GM12878 (cell line): Measurements from ENCODE around the gene NECTIN1. TPM values are rescaled to one million over a fixed set of nuclear protein-coding genes. Genes with fewer than 3 reads are reported as not detected.

ENCODE experiments used
- ATAC-seq: fragments of 200-7000 bp; cut with Tn5 transposase; 3 replicates; pipeline ENCODE4 v1.9.1; 2020; ENCODE audit warnings: mild to moderate bottlenecking, moderate library complexity
- BruUV-seq: library from RNA; stranded (reverse); fragments of 400-500 nt; replicated peaks from 2 replicates; lab custom pipeline; 2021; lab: Mats Ljungman, UMichigan
- CTCF ChIA-PET: fragments of 300-600 bp; sonication (Branson Sonifier 250); formaldehyde crosslinking; extraction: SDS; loops from one replicate; lab custom pipeline; 2021; ENCODE audit warnings: inconsistent platforms; lab: Yijun Ruan, JAX
- POLR2A ChIA-PET: fragments of 350-600 bp; formaldehyde crosslinking; extraction: SDS; loops from one replicate; lab custom pipeline; 2021; ENCODE audit warnings: inconsistent platforms; lab: Charles Lee
- RAD21 ChIA-PET: fragments of 300-600 bp; sonication (Branson Sonifier 250); formaldehyde crosslinking; loops from one replicate; lab custom pipeline; 2023; ENCODE audit warnings: antibody characterized with exemption; ENCODE audit not compliant: unreplicated experiment; lab: Charles Lee
- SMC1A ChIA-PET: fragments of 300-600 bp; sonication (Branson Sonifier 250); formaldehyde crosslinking; loops from one replicate; lab custom pipeline; 2023; ENCODE audit not compliant: unreplicated experiment, uncharacterized antibody; lab: Charles Lee
- DNase-seq: peaks from one replicate; pipeline ENCODE4 v3.0.0-alpha.2; 2011; ENCODE audit warnings: low read depth, low spot score
- FAIRE-seq: peaks from 3 replicates; lab custom pipeline; 2011; peaks lifted over from hg19 to GRCh38; lab: Jason Lieb, UNC
- H2AFZ ChIP-seq: 2 replicates; pipeline ENCODE4 v1.6.0; 2011; ENCODE audit warnings: low read depth, low read length, control low read depth; ENCODE audit not compliant: control insufficient read depth
- H3K27ac ChIP-seq: 2 replicates; pipeline ENCODE4 v1.5.1; 2011; ENCODE audit warnings: control low read depth; ENCODE audit not compliant: control insufficient read depth, insufficient read depth
- H3K27me3 ChIP-seq, 2 experiments: replicated peaks in 1 of 2; 2 replicates each; pipeline versions ENCODE4 v1.6.0 to v1.6.1; 2011; ENCODE audit warnings: low read length in 1 of 2; ENCODE audit not compliant: control insufficient read depth in 2 of 2, insufficient read depth in 2 of 2
- H3K36me3 ChIP-seq, 2 experiments: 2 replicates each; pipeline ENCODE4 v1.5.1; 2011; ENCODE audit warnings: low read length in 1 of 2; ENCODE audit not compliant: control insufficient read depth in 2 of 2, insufficient read depth in 2 of 2
- H3K4me1 ChIP-seq: 2 replicates; pipeline ENCODE4 v1.6.1; 2011; ENCODE audit warnings: mild to moderate bottlenecking, low read length, moderate library complexity, mixed read lengths; ENCODE audit not compliant: control insufficient read depth, insufficient read depth
- H3K4me2 ChIP-seq: 2 replicates; pipeline ENCODE4 v1.6.0; 2011; ENCODE audit warnings: control low read depth; ENCODE audit not compliant: control insufficient read depth, insufficient read depth
- H3K4me3 ChIP-seq: fragments of 200-600 bp; sonication (generic); 2 replicates; pipeline ENCODE4 v1.5.1; 2016
- H3K79me2 ChIP-seq: 2 replicates; pipeline ENCODE4 v1.6.0; 2011; ENCODE audit warnings: low read length; ENCODE audit not compliant: control insufficient read depth, insufficient read depth
- H3K9ac ChIP-seq: 2 replicates; pipeline ENCODE4 v1.8.0; 2011; ENCODE audit warnings: low read length, control low read depth, mixed read lengths; ENCODE audit not compliant: control insufficient read depth, insufficient read depth
- H3K9me3 ChIP-seq: replicated peaks from 3 replicates; pipeline ENCODE4 v1.5.1; 2011; ENCODE audit warnings: mild to moderate bottlenecking, low read length; ENCODE audit not compliant: control insufficient read depth, insufficient read depth
- H4K20me1 ChIP-seq: 2 replicates; pipeline ENCODE4 v1.6.0; 2011; ENCODE audit not compliant: control insufficient read depth, insufficient read depth
- BACH1 ChIP-seq: fragments of 450-650 bp; IDR thresholded peaks from 2 replicates; pipeline ENCODE4 v1.6.1; 2017; ENCODE audit warnings: mild to moderate bottlenecking, borderline replicate concordance
- BMI1 ChIP-seq: fragments of 450-650 bp; IDR thresholded peaks from 2 replicates; pipeline ENCODE4 v1.6.1; 2016; ENCODE audit warnings: mild to moderate bottlenecking, moderate library complexity, borderline replicate concordance
- NBN ChIP-seq: fragments of 450-650 bp; IDR thresholded peaks from 2 replicates; pipeline ENCODE4 v1.6.1; 2016
- RUNX3 ChIP-seq: IDR thresholded peaks from 2 replicates; pipeline ENCODE4 v1.6.1; 2012; ENCODE audit warnings: low read length, inconsistent platforms
- STAT1 ChIP-seq: fragments of 450-650 bp; conservative IDR thresholded peaks from 2 replicates; pipeline ENCODE4 v1.6.1; 2014; ENCODE audit warnings: antibody characterized with exemption, mild to moderate bottlenecking
- ZSCAN29 ChIP-seq: fragments of 450-650 bp; IDR thresholded peaks from 2 replicates; pipeline ENCODE4 v1.6.1; 2017; ENCODE audit warnings: mild to moderate bottlenecking, moderate library complexity
- WGBS: methylation state at CpG from one replicate; pipeline ENCODE4 v1.1.6; 2016; ENCODE audit warnings: low lambda C conversion rate; ENCODE audit not compliant: insufficient replicate concordance, insufficient coverage; ENCODE audit errors: missing lambda C conversion rate; 5-methylcytosine and 5-hydroxymethylcytosine counted together
- in situ Hi-C: fragments of 300-500 bp; cut with MboI; formaldehyde crosslinking; loops from 9 replicates; pipeline ENCODE4 v1.14.3; 2018; ENCODE audit warnings: mixed read lengths
- intact Hi-C: fragments of 100-400 bp; cut with micrococcal nuclease; formaldehyde crosslinking; loops from one replicate; pipeline ENCODE4 v1.14.2; 2022; ENCODE audit not compliant: unreplicated experiment
- polyA plus RNA-seq, 11 experiments: library from polyadenylated mRNA; depleted of rRNA in 4 of 11; unstranded in 6 of 11; stranded (reverse) in 5 of 11; fragments of >200 nt; fragmentation: Nextera tagmentation in 4 of 11; fragmentation: Illumina TruSeq in 1 of 11; extraction: Ambion mirVana in 4 of 11; extraction: Trizol in 1 of 11; gene quantifications; 1 replicate in 1 of 11; 2 replicates in 10 of 11; pipeline versions ENCODE4 v1.2.1 to v1.2.3, GENCODE V29; 2011 to 2016; ENCODE audit warnings: inconsistent platforms in 2 of 11, missing spikeins in 2 of 11, low read depth in 1 of 11
- total RNA-seq, 4 experiments: library from RNA; depleted of rRNA in 3 of 4; stranded (reverse); fragments of >200 nt in 3 of 4; fragmentation: Illumina TruSeq in 1 of 4; extraction: Trizol in 1 of 4; gene quantifications; 2 replicates each; pipeline versions ENCODE4 v1.2.1 to v1.2.3, GENCODE V29; 2013 to 2021

NECTIN1 gene
- total and polyA plus RNA-seq, 10 of the 15 experiments (the other 5 are each of a cell fraction or from before 2014, with no cell fraction given), result 0.97 to 9.2 (median 2.3) TPM

DNA sequence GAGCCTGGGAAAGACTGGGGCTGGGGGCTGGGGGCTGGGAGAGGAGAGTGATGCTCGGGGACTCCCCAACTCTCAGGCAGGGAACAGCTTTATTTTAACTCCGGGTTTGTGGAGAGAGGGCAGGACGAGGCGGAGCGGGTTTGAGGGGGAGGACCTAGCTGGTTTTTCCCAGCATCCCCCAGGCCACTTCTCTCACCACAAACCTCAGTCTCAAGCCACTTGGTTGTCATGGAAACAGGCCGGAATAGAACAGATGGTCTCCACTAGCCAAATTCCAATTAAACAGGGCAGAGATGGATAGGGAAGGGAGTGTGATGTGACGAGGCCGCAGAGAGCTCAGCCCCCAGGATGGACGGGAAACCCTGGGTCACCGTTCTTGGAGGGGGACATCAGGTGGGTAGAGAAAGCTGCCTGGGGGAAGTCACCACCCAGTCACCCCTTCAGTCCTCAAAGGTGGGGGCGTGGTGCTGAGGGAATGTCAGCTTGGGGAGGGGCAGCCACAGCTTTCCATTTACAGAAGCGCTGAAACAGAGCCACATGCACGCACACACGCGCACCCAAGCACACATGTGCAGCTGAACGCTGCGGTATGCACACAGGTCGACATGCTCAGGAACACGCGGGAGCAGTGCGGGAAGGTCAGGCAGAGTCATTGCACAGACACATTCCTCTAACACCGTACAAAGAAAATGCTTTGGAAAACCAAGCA is 19.2 kb downstream of the NECTIN1 start:
- H3K9ac ChIP-seq, result no peak overlapping the region
- SMC1A ChIA-PET, result interaction anchor here (1.8 to 2.0 kb wide), 2 partner anchors 20 to 36 kb away, joined by 8 to 9 read pairs; partner anchors contain the start of gene NECTIN1
- no peaks in the 10 kb centered on the region for H3K79me2 ChIP-seq
- 65% methylated on average over 22 of the region's 22 CpGs for WGBS
- peak overlapping the region; percentile 3; the same call in 1 of the 2 replicates for H3K4me2 ChIP-seq
- in situ Hi-C loops (no loop called here), intact Hi-C loops (no loop called here)
- no peaks in the 10 kb centered on the region for H3K27me3 ChIP-seq
- CTCF ChIA-PET, result interaction anchor here (0.8 to 2.4 kb wide), 6 partner anchors 9 to 36 kb away, joined by 3 to 9 read pairs (median 4); no protein-coding TSS in a partner anchor
- peak overlapping the region; percentile 16; the same call in 1 of the 2 replicates for H2AFZ ChIP-seq
- peak; percentile 80 for ATAC-seq
- TF ChIP-seq BMI1 (peak; percentile 93), RUNX3 (peak; percentile 86), ZSCAN29 (no peak), NBN (no peak)
- BruUV-seq, result no TSS peak
- H3K4me3 ChIP-seq, result no peak overlapping the region
- H3K4me1 ChIP-seq, result peaks cover 8% of the 10 kb centered on the region
- H3K27ac ChIP-seq, result no peak overlapping the region; the same call in 1 of the 2 replicates
- FAIRE-seq, result peak; percentile 23
- POLR2A ChIA-PET, result interaction anchor here (0.7 to 1.6 kb wide), 4 partner anchors 12 to 21 kb away, joined by 3 to 5 read pairs (median 4); partner anchors contain the start of gene NECTIN1
- RAD21 ChIA-PET, result interaction anchor here (0.6 to 2.1 kb wide), 3 partner anchors 19 to 36 kb away, joined by 4 to 8 read pairs (median 7); partner anchors contain the start of gene NECTIN1
- peaks cover 0 to 1% of the 10 kb centered on the region in 2 experiments; a peak in 1 of 4 replicates for H3K36me3 ChIP-seq
- no peak for DNase-seq
- no peaks in the 10 kb centered on the region for H4K20me1 ChIP-seq
- no peaks in the 10 kb centered on the region for H3K9me3 ChIP-seq

DNA sequence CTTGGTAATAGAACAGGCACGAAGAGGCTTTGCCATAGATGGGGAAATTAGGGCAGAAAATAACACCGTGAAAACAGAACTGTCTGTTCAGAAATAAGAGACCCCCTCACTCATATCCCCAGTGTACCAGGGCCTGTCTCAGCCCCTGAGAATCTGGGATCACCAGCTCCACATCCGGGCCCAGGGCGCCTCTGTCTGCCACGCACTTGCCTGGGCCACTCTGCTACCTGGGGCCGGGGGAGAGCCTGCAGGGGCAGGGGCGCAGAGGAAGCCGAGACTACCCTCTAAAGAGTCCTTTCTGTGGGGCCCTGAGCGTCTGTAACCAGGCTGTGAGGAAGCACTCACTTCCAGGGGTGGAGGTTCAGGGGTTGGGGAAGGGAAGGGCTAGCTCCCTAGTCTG is 19.8 kb downstream of the NECTIN1 start:
- in situ Hi-C loops (no loop called here), intact Hi-C loops (no loop called here)
- Histone ChIP-seq H4K20me1 (no peaks in the 10 kb centered on the region), H3K9me3 (no peaks in the 10 kb centered on the region), H3K4me2 (peak overlapping the region; percentile 3; the same call in 1 of the 2 replicates), H3K4me3 (no peak overlapping the region), H3K27me3 (no peaks in the 10 kb centered on the region), H3K9ac (no peak overlapping the region), H3K79me2 (no peaks in the 10 kb centered on the region), H3K27ac (no peak overlapping the region; the same call in 1 of the 2 replicates), H3K36me3 (peaks cover 0 to 1% of the 10 kb centered on the region in 2 experiments; a peak in 1 of 4 replicates), H2AFZ (peak overlapping the region; percentile 16; the same call in 1 of the 2 replicates), H3K4me1 (peaks cover 8% of the 10 kb centered on the region)
- DNase-seq, result no peak
- SMC1A ChIA-PET, result interaction anchor here (1.8 to 2.0 kb wide), 2 partner anchors 20 to 35 kb away, joined by 8 to 9 read pairs; partner anchors contain the start of gene NECTIN1
- CTCF ChIA-PET, result interaction anchor here (0.8 to 2.4 kb wide), 6 partner anchors 10 to 36 kb away, joined by 3 to 9 read pairs (median 4); no protein-coding TSS in a partner anchor
- whole genome bisulfite sequencing, result 44% methylated on average over 9 of the region's 9 CpGs
- no TSS peak for BruUV-seq
- FAIRE-seq, result no peak
- RAD21 ChIA-PET, result interaction anchor here (0.6 to 2.1 kb wide), 3 partner anchors 20 to 35 kb away, joined by 4 to 8 read pairs (median 7); partner anchors contain the start of gene NECTIN1
- ATAC-seq, result peak; percentile 31; the same call in 2 of the 3 replicates
- TF ChIP-seq BACH1 (no peak), STAT1 (no peak)
- POLR2A ChIA-PET, result interaction anchor here (0.7 to 1.6 kb wide), 4 partner anchors 13 to 22 kb away, joined by 3 to 5 read pairs (median 4); partner anchors contain the start of gene NECTIN1
